ENCODE data around the gene VPS35. TPM values are rescaled to one million over a fixed set of nuclear protein-coding genes. Genes with fewer than 3 reads are reported as not detected.

The VPS35 gene
- total RNA-seq, 1 donor from 2014 or later: 111 TPM

GRCh38 chr16:46702030-46702429, 13.1 kb upstream of the VPS35 start:
- no peaks in the 10 kb centered on the region for H3K4me1 Mint-ChIP-seq (ENCODE audit: low read depth, unreplicated experiment)

GRCh38 chr16:46701615-46702014, 12.6 kb upstream of the VPS35 start:
- Mint-ChIP-seq H3K27me3 (ENCODE audit: unreplicated experiment) (no peaks in the 10 kb centered on the region), H3K36me3 (ENCODE audit: unreplicated experiment) (no peaks in the 10 kb centered on the region), H3K4me3 (ENCODE audit: unreplicated experiment) (no peak overlapping the region), H3K9me3 (ENCODE audit: unreplicated experiment) (peaks cover 1% of the 10 kb centered on the region), H3K4me1 (ENCODE audit: low read depth, unreplicated experiment) (no peaks in the 10 kb centered on the region), H3K27ac (ENCODE audit: unreplicated experiment) (no peak overlapping the region)
- DNase-seq: no peak
- no peak for TF ChIP-seq CTCF (IDR thresholded peaks at IDR 0.05; ENCODE audit: partially characterized antibody, unreplicated experiment)

More at GRCh38 chr16:46702030-46702429, 13.1 kb upstream of the VPS35 start:
- no peak for TF ChIP-seq CTCF (IDR thresholded peaks at IDR 0.05; ENCODE audit: partially characterized antibody, unreplicated experiment)
- Mint-ChIP-seq H3K27ac (ENCODE audit: unreplicated experiment) (no peak overlapping the region), H3K4me3 (ENCODE audit: unreplicated experiment) (no peak overlapping the region), H3K36me3 (ENCODE audit: unreplicated experiment) (no peaks in the 10 kb centered on the region), H3K9me3 (ENCODE audit: unreplicated experiment) (peaks cover 1% of the 10 kb centered on the region), H3K27me3 (ENCODE audit: unreplicated experiment) (no peaks in the 10 kb centered on the region)
- no peak for DNase-seq

- H3K4me1 Mint-ChIP-seq (ENCODE audit: low read depth, unreplicated experiment): no peaks in the 10 kb centered on the region
- TF ChIP-seq CTCF (IDR thresholded peaks at IDR 0.05; ENCODE audit: partially characterized antibody, unreplicated experiment): no peak
- no peaks in the 10 kb centered on the region for H3K36me3 Mint-ChIP-seq (ENCODE audit: unreplicated experiment)
- H3K27me3 Mint-ChIP-seq (ENCODE audit: unreplicated experiment): no peaks in the 10 kb centered on the region
- H3K9me3 Mint-ChIP-seq (ENCODE audit: unreplicated experiment): peaks cover 1% of the 10 kb centered on the region
- H3K4me3 Mint-ChIP-seq (ENCODE audit: unreplicated experiment): no peak overlapping the region
- H3K27ac Mint-ChIP-seq (ENCODE audit: unreplicated experiment): no peak overlapping the region
- no peak for DNase-seq
Measured at GRCh38 chr16:46700048-46700447, 11.1 kb upstream of the VPS35 start.

GRCh38 chr16:46696957-46697356, 8.0 kb upstream of the VPS35 start:
- Mint-ChIP-seq H3K27me3 (ENCODE audit: unreplicated experiment) (no peaks in the 10 kb centered on the region), H3K4me1 (ENCODE audit: low read depth, unreplicated experiment) (peaks cover under 1% of the 10 kb centered on the region), H3K27ac (ENCODE audit: unreplicated experiment) (no peak overlapping the region), H3K9me3 (ENCODE audit: unreplicated experiment) (peaks cover 2% of the 10 kb centered on the region), H3K4me3 (ENCODE audit: unreplicated experiment) (no peak overlapping the region), H3K36me3 (ENCODE audit: unreplicated experiment) (no peaks in the 10 kb centered on the region)
- no peak for TF ChIP-seq CTCF (IDR thresholded peaks at IDR 0.05; ENCODE audit: partially characterized antibody, unreplicated experiment)
- DNase-seq: no peak

GRCh38 chr16:46695937-46696336, 7.0 kb upstream of the VPS35 start:
- peaks cover 9% of the 10 kb centered on the region for H3K4me1 Mint-ChIP-seq (ENCODE audit: low read depth, unreplicated experiment)
- no peak for TF ChIP-seq CTCF (IDR thresholded peaks at IDR 0.05; ENCODE audit: partially characterized antibody, unreplicated experiment)
- H3K27me3 Mint-ChIP-seq (ENCODE audit: unreplicated experiment): no peaks in the 10 kb centered on the region
- no peaks in the 10 kb centered on the region for H3K36me3 Mint-ChIP-seq (ENCODE audit: unreplicated experiment)
- peaks cover 2% of the 10 kb centered on the region for H3K9me3 Mint-ChIP-seq (ENCODE audit: unreplicated experiment)
- no peak overlapping the region for H3K4me3 Mint-ChIP-seq (ENCODE audit: unreplicated experiment)
- DNase-seq: no peak
- H3K27ac Mint-ChIP-seq (ENCODE audit: unreplicated experiment): no peak overlapping the region
